GM21619 (cell line): Measurements from ENCODE around the gene VEGFD.

ENCODE experiments used
- ATAC-seq: cut with Tn5 transposase; IDR thresholded peaks from one replicate; pipeline ENCODE4 v1.9.1; 2021; ENCODE audit not compliant: unreplicated experiment

The VEGFD gene

DNA sequence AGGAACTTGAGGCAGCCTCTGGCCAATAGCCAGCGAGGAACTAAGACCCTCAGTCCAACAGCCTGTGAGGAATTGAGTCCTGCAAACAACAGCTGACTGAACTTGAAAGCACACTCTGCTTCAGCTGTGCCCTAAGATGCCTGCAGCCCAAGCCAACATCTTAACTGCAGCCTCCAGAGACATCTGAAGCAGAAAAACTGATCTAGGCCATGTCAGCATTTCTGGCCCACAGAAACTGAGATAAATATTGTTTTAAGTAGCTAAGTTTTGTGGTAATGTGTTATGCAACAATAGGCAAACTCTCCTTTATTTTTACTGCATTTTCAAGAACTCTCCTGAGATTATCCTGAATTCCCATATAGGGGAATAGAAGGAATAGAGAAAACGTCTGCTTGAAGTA lies 24.5 kb downstream of the VEGFD start:
- no peak for ATAC-seq

DNA sequence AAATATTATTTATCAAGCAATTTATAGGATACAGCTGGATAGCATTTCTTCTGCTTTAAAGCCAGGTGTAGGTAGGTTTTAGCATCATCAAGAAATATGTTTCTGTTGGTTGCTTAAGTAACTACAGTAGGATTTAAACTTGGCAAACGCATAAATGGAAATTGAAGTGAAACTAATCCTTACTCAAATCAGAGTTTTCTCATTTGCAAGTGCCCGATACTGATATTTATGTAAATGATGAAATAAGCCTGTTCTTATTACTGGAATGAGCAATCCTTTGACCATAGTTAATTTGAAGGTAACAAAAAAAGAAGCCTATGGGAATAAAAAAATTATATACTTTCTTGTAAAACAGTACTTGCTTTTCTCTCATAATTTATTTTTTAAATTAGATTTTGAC lies 25.7 kb downstream of the VEGFD start:
- ATAC-seq = no peak

DNA sequence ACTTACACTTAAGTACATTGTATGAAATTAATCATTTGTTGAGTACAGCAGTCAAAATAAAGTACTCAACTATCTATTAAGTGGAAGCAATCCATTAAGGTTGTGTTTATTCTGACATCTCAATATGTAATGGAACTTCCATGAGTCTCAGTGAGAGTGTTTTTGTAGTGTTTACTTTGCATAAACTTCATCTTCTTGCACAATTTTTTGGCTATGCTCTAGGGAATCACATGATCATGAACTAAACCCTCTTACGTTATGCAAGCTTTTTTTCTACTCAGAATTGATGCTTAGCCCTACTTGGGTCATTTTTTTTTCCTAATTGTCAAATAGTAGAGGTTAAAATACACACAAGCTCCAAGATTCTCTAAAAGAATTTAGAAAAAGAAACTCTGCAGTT lies 27.8 kb downstream of the VEGFD start:
- no peak for ATAC-seq

DNA sequence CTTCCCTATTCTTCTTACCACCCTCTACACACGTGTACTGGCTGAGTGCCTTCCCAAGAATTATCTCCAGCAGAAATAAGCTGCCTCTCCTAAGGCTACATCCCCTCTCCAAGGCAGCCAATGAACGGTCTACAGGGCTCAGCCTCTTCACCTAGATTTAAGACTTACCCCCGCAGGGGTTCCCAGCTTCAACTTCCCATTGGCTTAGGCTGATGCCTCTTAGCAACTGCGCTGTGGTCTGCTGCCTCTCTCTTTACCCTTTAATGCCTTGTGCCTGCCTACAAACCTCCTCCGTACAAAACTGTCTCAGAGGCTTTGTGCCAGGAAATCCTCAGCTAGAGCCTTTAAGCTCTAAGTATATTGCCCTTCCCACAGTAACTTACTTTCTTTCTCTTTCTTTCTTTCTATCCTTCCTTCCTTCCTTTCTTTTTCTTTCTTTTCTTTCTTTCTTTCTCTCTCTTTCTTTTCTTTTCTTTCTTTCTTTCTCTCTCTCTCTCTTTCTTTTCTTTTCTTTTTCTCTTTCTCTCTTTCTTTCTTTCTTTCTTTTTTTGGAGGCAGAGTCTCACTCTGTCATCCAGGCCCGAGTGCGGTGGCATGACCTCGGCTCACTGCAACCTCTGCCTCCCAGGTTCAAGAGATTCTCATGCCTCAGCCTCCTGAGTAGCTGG lies 33.8 kb downstream of the VEGFD start:
- no peak for ATAC-seq

DNA sequence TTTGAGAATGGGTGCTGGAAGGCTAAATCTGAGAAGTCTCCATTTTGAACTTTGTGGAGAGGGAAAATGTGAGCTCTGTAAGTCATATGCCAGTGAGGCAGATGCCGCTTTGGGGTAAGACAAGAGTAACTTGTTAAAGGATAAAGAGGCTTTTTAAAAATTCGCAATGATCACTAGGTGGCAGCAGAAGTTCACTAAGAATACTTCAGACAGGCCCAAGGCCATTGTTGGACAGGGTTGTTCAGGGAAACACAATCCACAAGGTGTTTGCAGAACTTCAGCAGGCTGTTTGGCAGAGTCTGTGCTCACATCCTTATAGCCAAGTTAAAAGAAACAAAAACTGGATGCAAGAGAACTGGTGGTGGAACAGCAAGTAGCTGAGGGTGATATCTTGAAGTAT lies 35.2 kb downstream of the VEGFD start:
- ATAC-seq = no peak

DNA sequence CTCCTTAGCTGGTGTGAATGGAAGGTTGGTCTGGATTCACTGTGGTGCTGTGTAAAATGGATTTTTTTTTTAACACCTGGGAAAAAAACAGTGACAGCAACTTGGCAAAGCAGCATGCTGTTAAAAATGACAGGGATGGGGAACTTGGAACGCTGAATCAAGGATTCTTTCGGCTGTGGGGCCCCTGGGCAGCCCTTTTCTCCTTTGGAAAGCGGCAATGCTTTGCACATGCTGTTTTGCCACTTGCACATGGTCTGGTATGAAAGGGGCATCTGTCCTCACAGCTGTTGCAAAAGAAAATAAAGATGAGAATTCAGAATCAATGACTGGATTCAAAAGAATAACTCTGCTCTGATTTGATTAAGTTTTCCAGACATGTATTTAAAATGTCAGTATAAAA lies 38.2 kb downstream of the VEGFD start:
- ATAC-seq = no peak

DNA sequence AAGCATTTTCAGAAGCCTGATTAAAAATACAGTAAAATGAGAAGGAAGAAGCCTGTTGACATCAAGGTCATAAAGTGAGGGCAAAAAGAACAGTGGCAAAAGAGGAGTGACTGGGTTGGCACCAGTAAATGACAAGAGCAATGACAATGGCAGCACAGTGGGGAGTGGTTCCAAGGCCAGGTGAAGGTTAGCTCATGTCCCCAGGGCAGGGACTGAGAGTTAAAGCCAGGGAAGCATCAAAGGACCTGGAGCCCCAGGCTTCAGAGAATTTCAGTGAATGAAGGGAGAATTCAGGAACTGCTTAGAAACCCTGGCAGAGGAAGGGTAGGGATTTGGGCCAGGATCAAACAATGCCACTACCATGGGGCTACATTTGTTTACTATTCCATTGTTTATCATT lies 40.1 kb downstream of the VEGFD start:
- ATAC-seq = no peak

DNA sequence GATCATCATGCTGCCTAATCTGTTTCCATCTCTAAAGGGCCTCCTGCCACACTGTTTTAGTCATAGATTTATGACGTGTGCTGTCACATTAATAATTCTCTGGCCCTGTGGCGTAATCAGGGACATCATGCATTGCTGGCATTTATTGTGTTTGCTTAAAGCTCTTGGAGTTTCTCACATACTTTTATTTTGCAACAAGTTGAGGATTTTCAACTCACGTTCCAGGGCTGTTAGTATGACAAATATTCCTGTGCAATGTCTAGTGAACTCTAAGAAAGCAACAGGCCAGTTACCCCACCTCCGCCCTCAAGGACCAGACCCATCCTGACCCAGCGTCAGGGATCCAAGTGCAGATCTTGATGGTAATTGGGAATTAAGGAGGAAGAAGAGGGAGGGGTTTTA lies 41.1 kb downstream of the VEGFD start:
- no peak for ATAC-seq

DNA sequence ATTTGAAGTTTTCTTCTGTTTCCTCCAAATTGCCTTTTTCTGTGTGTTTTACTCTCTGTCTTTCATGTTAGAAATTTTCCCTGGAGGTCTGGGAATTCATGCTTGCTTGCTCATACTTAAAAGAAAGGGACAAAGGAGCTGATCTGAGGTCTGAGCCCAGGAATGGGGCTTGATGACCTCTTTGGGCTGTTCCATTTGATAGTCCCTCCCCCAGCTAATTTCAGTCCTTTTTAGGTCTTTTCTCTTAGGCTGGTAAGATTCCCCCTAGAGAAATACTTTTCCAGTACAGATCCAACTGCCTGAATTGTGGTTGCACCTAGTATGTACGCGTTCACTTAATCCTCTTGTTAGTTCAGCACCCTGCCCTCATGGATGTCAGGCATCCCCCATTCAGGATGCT lies 43.3 kb downstream of the VEGFD start:
- no peak for ATAC-seq

DNA sequence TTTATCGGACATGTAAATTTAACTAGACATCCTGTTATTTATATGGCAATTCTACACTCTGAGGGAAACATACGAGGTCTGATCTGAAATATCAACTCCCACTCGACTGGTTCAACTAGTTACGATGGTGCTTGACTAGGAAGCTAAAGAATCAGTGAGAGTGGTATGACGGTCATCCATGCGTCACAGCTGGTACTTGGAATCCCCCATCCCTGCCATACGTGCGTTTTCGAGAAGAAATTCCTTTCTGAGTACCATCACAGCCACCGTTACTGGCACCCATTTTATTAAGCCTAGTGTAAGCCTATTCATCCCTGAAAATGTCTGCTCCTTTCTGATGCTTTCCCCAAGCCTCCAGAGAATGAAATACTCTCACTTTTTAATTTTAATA lies 48.2 kb downstream of the VEGFD start:
- ATAC-seq = no peak

DNA sequence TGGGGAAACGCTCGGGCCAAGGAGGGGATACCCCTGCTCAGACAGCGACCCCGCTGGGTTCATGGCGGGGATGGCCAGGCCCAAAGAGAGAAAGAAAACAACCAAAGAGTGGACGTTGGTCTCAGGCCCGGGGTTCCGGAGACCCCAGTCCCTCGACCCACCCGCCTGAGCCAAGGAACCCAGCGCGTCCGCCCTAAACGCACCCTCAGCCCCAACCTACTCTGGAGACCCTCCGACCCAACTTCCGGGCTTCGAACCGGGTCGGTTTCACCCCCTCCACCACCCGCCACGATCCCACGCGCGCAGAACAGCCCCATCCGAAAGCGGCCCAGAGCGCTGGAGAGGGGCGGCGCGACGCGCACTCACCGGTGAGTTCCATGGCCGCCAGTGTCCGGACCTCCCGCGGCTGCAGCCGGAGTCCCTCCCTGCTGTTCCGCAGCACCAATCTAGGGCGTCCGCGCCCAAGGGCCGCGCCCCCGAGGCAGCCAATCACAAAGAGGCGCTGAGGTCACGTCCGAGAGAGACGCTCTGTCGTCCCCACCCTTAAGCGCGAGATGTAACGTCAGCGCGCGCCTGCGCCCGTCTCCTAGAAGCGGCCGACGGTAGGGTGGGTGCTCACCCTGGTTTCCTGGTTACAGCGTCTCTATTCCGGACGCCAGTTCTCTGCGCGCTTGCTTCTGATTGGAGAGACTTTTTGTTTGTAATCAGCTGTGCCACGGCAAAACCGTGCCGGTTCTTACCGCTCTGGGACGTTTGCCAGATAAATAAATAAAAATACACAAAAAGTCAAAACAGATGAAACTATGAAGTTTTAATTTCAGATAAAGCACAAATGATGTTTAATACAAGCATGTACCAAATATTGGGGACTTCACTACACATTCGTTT lies 48.8 kb downstream of the VEGFD start, which contains the start of gene PIGA:
Gene PIGA (minus strand): TSS at position 389 of the 888 bp plus-strand sequence. CDS start 3,593 bp downstream, outside the sequence.
- peak; percentile 98 for ATAC-seq

DNA sequence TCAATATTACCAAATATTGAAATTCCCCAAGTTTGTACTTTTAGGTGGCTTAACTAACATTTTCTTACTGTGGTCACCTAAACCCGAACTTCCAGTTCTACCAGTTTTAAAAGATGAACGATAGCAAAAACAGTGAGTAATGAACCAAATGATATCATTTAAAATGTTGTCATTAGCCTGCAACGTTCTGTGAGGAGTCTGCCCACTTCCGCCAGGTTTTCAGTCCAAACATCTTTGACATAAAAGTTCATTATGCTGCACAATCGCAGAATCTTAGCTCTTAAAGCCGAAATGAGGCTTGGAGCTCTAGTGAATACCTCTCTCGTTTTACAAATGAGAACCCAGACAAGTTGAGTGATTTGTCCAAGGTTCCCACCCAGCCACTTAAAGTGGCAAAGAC lies 49.7 kb downstream of the VEGFD start:
- ATAC-seq = no peak

DNA sequence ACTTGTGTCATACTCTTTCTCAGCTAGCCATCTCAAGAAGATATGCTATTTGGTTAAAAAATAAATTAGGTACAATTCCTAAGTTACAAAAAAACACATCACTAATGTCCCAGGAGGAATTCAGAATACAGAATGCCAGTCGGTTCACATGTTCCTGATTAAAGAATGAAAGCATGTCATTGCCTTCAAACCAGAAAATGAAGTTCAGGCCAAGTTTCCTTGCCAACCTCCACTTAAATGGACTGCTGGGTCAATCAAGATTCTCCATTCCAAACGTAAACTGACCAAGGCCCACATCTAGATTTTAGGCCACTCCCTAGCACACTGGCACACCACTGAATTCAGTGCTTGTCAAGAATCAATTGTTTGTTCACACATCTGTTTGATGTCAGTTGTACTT lies 55.4 kb downstream of the VEGFD start:
- no peak for ATAC-seq

DNA sequence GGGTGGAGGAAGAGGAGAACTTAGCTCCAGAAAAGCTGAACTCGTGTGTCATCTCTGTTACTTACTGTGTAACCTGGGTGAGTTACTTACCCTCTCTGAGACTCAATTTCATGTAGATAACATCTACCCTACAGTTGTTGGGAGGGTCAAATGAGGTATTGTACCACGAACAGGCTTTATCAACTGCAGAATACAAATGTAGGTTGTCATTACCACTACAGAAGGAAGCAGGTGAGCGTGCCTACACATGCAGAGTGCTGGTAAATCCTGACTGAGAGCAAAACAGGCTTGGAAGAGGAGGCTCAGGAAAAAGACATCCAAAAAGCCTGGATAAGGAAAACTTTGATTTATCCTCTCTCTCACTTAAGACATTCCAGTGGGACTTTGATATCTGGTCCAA lies 56.1 kb downstream of the VEGFD start:
- ATAC-seq = no peak

DNA sequence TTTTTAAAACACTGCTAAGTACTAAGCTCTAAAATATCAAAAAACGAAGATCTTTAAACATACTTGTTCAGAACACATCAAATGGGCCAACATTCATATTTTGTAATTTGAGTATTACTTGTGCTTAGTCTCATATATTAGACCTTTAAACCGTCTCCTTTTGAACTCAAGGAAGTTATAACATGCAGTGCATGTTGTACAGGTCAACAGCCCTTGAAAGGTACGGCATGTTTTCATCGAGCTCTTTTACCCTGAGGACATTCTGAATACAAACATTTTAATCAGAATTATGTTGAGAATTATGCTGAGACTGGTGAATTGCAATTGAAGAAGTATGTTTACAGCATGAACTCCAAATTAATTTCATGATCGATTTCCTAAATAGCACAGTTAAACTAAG lies 61.7 kb downstream of the VEGFD start:
- no peak for ATAC-seq

DNA sequence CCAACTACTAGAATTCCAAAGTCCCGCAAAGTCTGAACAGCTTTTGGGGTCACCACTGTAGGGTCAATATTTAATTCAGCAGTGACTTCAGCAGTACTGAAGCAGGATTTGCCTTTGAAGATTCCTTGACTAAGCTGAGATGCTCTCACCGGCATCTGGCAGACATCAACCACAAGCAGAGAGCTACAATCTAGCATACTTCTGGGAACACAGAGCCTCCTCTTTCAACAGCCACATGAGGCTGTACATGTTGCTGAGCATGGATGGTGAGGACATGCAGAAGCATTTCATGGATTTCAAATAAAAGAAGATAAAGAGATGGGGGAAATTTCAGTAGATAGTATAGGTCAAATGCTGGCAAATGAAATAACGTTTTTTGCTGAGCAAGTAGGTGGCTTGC lies 62.1 kb downstream of the VEGFD start:
- no peak for ATAC-seq

DNA sequence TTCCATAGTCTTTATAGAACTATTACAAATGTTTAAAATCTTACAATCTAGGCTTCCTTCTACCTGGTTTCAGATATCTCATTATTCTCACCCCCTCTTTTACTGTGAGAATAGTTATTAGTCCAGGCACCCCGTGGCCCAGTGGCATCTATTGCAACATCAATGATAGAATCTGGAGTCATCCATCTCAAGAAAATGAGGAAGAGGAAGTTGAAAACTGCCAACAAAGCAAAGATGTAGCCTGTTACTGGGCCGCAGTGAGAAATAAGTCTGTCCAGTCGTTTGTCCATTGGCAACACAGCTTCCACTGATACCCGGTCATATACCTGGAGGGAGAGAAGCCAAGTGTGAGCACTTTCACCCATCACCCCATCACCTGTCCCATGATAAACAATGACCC lies 62.8 kb downstream of the VEGFD start:
- no peak for ATAC-seq

DNA sequence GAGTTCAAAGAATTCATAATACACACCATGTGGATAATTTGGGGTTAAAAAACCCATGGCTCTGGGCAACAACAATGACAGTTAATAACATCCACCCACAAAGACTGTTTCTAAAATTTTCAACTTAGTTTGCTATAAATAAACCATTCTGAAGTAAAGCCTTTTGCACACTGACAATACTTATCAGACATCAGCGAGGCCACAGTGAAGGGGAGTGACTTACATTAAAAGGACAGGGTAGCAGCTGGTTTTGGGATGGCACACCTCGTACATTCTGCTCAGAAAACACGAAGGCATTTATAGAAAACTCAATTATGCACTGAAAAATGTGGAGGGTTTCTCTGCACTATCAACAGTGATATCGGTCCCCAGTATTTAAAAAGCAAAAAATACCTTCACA lies 63.9 kb downstream of the VEGFD start:
- ATAC-seq = no peak

DNA sequence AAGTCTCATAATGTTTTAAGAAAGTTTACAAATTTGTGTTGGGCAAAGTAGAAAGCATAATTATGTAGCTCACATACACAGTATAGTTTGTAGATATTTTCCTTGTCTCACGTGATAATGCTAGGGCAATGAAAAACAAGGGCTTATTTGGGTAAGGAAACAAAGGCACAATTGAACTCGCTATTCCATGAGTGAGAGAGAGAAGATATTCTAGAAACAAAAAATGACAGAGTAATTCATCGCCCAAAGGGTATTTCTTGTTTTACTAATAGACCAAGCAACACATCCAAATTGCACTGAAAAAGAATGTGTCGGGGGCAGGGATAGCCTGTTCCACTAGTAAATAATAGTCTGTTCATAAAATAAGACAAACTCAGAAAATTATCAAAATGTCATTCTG lies 65.1 kb downstream of the VEGFD start:
- ATAC-seq = no peak

DNA sequence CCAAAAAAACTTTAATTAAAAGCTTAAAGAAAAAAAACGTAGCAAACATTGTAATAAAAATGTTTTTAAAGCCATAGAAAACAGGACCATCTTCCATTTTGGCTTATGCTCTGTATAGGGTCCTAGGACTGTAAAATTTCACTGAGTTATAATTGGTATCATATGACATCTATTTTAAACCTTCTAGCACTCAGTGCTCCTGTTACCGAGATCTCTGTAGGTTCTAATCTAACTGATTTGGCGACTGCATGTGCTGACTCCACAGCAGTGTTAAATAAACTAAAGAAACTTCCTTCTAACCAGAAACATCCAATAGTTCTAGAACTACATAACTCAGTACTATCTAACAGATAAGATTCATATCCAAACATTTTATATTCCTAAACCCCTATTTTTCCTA lies 68.7 kb downstream of the VEGFD start, which contains the start of gene ASB11:
Gene ASB11 (minus strand): TSS at position 132 of the 400 bp plus-strand sequence. CDS start 35 bp downstream, at position 97.
- no peak for ATAC-seq

DNA sequence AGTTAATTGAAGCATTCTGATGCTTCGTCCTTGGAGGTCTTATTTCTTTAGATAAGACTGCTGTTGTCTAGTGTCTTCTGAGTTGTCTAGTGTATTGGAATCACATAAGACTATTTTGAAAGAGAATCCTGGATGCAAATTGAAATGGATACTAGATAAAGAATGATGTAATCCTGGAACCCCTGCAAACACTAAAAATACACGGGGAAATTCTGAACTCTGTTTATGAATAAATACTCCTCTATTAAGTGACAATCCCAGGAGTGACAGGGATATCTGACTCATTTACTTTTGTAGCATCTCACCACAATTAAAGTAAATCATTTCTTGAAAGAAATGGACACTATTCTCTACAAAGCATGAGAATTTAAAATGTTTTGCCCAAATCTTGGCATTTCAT lies 69.7 kb downstream of the VEGFD start:
- ATAC-seq = no peak

DNA sequence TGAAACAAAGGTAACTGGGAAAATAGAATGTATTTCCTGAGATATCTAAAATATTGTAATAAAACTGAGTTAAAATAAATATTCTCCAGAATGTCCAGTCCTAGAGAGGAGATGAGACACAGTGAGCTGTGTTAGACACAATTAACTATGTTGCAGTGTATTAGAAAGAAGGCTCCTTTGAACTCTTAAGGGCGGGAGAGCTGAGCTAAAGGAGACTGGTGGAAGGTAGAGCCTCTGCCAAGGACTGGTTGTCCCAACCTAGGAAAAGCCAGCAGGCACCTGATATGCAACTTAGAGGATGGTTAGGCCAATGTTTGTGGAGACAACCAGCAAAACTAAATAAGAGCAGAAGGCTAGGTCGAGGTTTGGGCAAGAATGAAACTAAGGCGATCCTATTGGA lies 73.1 kb downstream of the VEGFD start:
- no peak for ATAC-seq
